SK-N-SH (cell line): ENCODE results near the gene HERC3. TPM values are rescaled to one million over a fixed set of nuclear protein-coding genes. Genes with fewer than 3 reads are reported as not detected.

ENCODE experiments used
- CTCF ChIA-PET: fragments of 300-600, 350-600 bp; formaldehyde crosslinking; extraction: SDS; loops from one replicate; lab custom pipeline; 2021; lab: Yijun Ruan, JAX
- POLR2A ChIA-PET: fragments of 350-600 bp; sonication (Branson Sonifier 250); formaldehyde crosslinking; extraction: SDS; loops from one replicate; lab custom pipeline; 2020; ENCODE audit warnings: antibody characterized with exemption, inconsistent platforms; lab: Yijun Ruan, JAX
- DNase-seq: peaks from one replicate; pipeline ENCODE4 v3.0.0; 2012
- H2AFZ ChIP-seq: fragments of 200-600 bp; sonication (generic); 2 replicates; pipeline ENCODE4 v1.8.1; 2016; ENCODE audit warnings: antibody characterized with exemption, mild to moderate bottlenecking, low read depth
- H3F3A ChIP-seq: fragments of 200-600 bp; sonication (generic); replicated peaks from 2 replicates; pipeline ENCODE3; 2016; ENCODE audit warnings: antibody characterized with exemption, mild to moderate bottlenecking; ENCODE audit not compliant: insufficient read depth
- H3K27ac ChIP-seq, 2 experiments: fragments of 200-500 bp in 1 of 2; fragments of 200-600 bp in 1 of 2; sonication (Bioruptor generic) in 1 of 2; sonication (generic), shearing (Covaris generic) in 1 of 2; 2 replicates each; pipeline versions ENCODE4 v1.5.1 to v1.6.1; 2014 to 2016; ENCODE audit warnings: low read depth in 2 of 2, inconsistent platforms in 1 of 2, low read length in 1 of 2, mild to moderate bottlenecking in 1 of 2, mixed read lengths in 1 of 2
- H3K27me3 ChIP-seq: fragments of 200-600 bp; sonication (generic), shearing (Covaris generic); 2 replicates; pipeline ENCODE4 v1.6.1; 2016; ENCODE audit warnings: mixed run types; ENCODE audit not compliant: insufficient read depth
- H3K36me3 ChIP-seq, 2 experiments: fragments of 200-500 bp in 1 of 2; fragments of 200-600 bp in 1 of 2; sonication (Bioruptor generic) in 1 of 2; sonication (generic) in 1 of 2; replicated peaks in 1 of 2; 2 replicates each; pipeline versions ENCODE3 to v1.5.1; 2014 to 2016; ENCODE audit warnings: low read length in 1 of 2, mild to moderate bottlenecking in 1 of 2; ENCODE audit not compliant: insufficient read depth in 2 of 2, control insufficient read depth in 1 of 2
- H3K4me1 ChIP-seq, 2 experiments: fragments of 200-500 bp in 1 of 2; fragments of 200-600 bp in 1 of 2; sonication (Bioruptor generic) in 1 of 2; sonication (generic), shearing (Covaris generic) in 1 of 2; 2 replicates each; pipeline versions ENCODE4 v1.5.1 to v1.6.1; 2014 to 2016; ENCODE audit warnings: low read depth in 1 of 2, low read length in 1 of 2, mixed run types in 1 of 2; ENCODE audit not compliant: insufficient read depth in 2 of 2, control insufficient read depth in 1 of 2
- H3K4me2 ChIP-seq: fragments of 200-600 bp; sonication (generic), shearing (Covaris generic); 2 replicates; pipeline ENCODE4 v1.6.1; 2017; ENCODE audit warnings: mixed run types
- H3K4me3 ChIP-seq, 2 experiments: fragments of 200-500 bp in 1 of 2; fragments of 200-600 bp in 1 of 2; sonication (Bioruptor generic) in 1 of 2; sonication (generic), shearing (Covaris generic) in 1 of 2; 2 replicates each; pipeline versions ENCODE4 v1.5.1 to v1.8.1; 2014 to 2016; ENCODE audit warnings: low read depth in 2 of 2, inconsistent platforms in 1 of 2, low read length in 1 of 2, mild to moderate bottlenecking in 1 of 2, mixed read lengths in 1 of 2, moderate library complexity in 1 of 2
- H3K79me2 ChIP-seq: fragments of 200-600 bp; sonication (generic); 2 replicates; pipeline ENCODE4 v1.8.1; 2017; ENCODE audit warnings: mild to moderate bottlenecking; ENCODE audit not compliant: insufficient read depth
- H3K9ac ChIP-seq: fragments of 200-600 bp; sonication (generic); 2 replicates; pipeline ENCODE4 v1.6.1; 2017; ENCODE audit warnings: mixed run types
- H3K9me2 ChIP-seq: fragments of 200-600 bp; sonication (generic); 2 replicates; pipeline ENCODE4 v1.6.1; 2017; ENCODE audit warnings: mixed run types
- H3K9me3 ChIP-seq: fragments of 200-600 bp; sonication (generic); 2 replicates; pipeline ENCODE4 v1.6.1; 2017; ENCODE audit warnings: mixed run types, mild to moderate bottlenecking, moderate library complexity
- H4K20me1 ChIP-seq: fragments of 200-600 bp; sonication (generic); 2 replicates; pipeline ENCODE4 v1.6.1; 2017; ENCODE audit warnings: mild to moderate bottlenecking, mixed run types; ENCODE audit not compliant: insufficient read depth
- EZH2phosphoT487 ChIP-seq: fragments of 200-600 bp; sonication (generic); IDR thresholded peaks from 2 replicates; pipeline ENCODE4 v1.6.1; 2017; ENCODE audit warnings: low read depth, mixed run types, mild to moderate bottlenecking, antibody characterized with exemption, moderate library complexity, borderline replicate concordance
- FOSL2 ChIP-seq: IDR thresholded peaks from 2 replicates; pipeline ENCODE4 v1.4.0; 2012; ENCODE audit warnings: low read depth, mild to moderate bottlenecking, moderate library complexity, borderline replicate concordance
- FOXM1 ChIP-seq: IDR thresholded peaks from 2 replicates; pipeline ENCODE4 v1.4.0; 2012; ENCODE audit warnings: low read depth, mild to moderate bottlenecking
- GABPA ChIP-seq: IDR thresholded peaks from 2 replicates; pipeline ENCODE4 v1.4.0; 2012; ENCODE audit warnings: low read depth, mild to moderate bottlenecking
- GATA2 ChIP-seq: sonication (generic); formaldehyde crosslinking; IDR thresholded peaks from 2 replicates; pipeline ENCODE4 v1.5.0; 2020; ENCODE audit warnings: mild to moderate bottlenecking, missing genetic modification reagents
- JUND ChIP-seq: IDR thresholded peaks from 2 replicates; pipeline ENCODE4 v1.4.0; 2012
- MXI1 ChIP-seq: IDR thresholded peaks from 2 replicates; pipeline ENCODE4 v1.6.1; 2012; ENCODE audit warnings: mild to moderate bottlenecking, low read depth, low read length, improper control_type of control experiment
- NFIC ChIP-seq: IDR thresholded peaks from 2 replicates; pipeline ENCODE4 v1.4.0; 2012; ENCODE audit warnings: borderline replicate concordance
- NRF1 ChIP-seq: IDR thresholded peaks from 2 replicates; pipeline ENCODE4 v1.6.1; 2012; ENCODE audit warnings: low read depth, mild to moderate bottlenecking, low read length
- PBX3 ChIP-seq: IDR thresholded peaks from 2 replicates; pipeline ENCODE4; 2012
- RAD21 ChIP-seq: IDR thresholded peaks from 2 replicates; pipeline ENCODE4 v1.6.1; 2012; ENCODE audit warnings: mild to moderate bottlenecking, low read length
- RCOR1 ChIP-seq: fragments of 150-350 bp; IDR thresholded peaks from 2 replicates; pipeline ENCODE4 v1.6.1; 2017; ENCODE audit warnings: antibody characterized with exemption, low read length
- REST ChIP-seq: IDR thresholded peaks from 2 replicates; pipeline ENCODE4 v1.6.1; 2012; ENCODE audit warnings: mild to moderate bottlenecking, low read depth, low read length, moderate library complexity
- SMC3 ChIP-seq: IDR thresholded peaks from 2 replicates; pipeline ENCODE4 v1.6.1; 2012; ENCODE audit warnings: low read depth, low read length, improper control_type of control experiment
- TCF12 ChIP-seq: IDR thresholded peaks from 2 replicates; pipeline ENCODE4 v1.4.0; 2012
- TEAD4 ChIP-seq: IDR thresholded peaks from 2 replicates; pipeline ENCODE4 v1.4.0; 2012; ENCODE audit warnings: mild to moderate bottlenecking, borderline replicate concordance; ENCODE audit not compliant: insufficient read depth
- YY1 ChIP-seq: IDR thresholded peaks from 2 replicates; pipeline ENCODE4 v1.4.0; 2012; ENCODE audit warnings: low read depth, mild to moderate bottlenecking
- WGBS: methylation state at CpG from one replicate; pipeline ENCODE4 v1.1.6; 2017; ENCODE audit warnings: low lambda C conversion rate; 5-methylcytosine and 5-hydroxymethylcytosine counted together
- polyA plus RNA-seq, 3 experiments: library from polyadenylated mRNA; depleted of rRNA; stranded (reverse); fragments of >200 nt; gene quantifications; 2 replicates each; pipeline ENCODE4 v1.2.3, GENCODE V29; 2012

HERC3 gene
- polyA plus RNA-seq, 1 of the 3 experiments (the other 2 are of a cell fraction), result 4.6 TPM

- WGBS, result 93% methylated on average over 3 of the region's 3 CpGs
- H3K4me2 ChIP-seq, result 0 out of 2 replicates have a peak overlapping the region, but pooled peaks have one; percentile 8
Observed at GRCh38 chr4:88743696-88744095, 151.4 kb downstream of the HERC3 start.

GRCh38 chr4:88744609-88745008 is 152.3 kb downstream of the HERC3 start:
- no peaks in the 10 kb centered on the region for H4K20me1 ChIP-seq
- H2AFZ ChIP-seq, result no peak overlapping the region; the same call in 1 of the 2 replicates
- no peak overlapping the region for H3K4me3 ChIP-seq
- H3K9me2 ChIP-seq, result no peaks in the 10 kb centered on the region
- H3K27ac ChIP-seq, result no peak overlapping the region; a peak in 1 of 4 replicates
- no peaks in the 10 kb centered on the region for H3F3A ChIP-seq
- H3K27me3 ChIP-seq, result no peaks in the 10 kb centered on the region
- POLR2A ChIA-PET, result no interaction called here
- H3K9ac ChIP-seq, result no peak overlapping the region
- H3K9me3 ChIP-seq, result no peaks in the 10 kb centered on the region
- no peak for TF ChIP-seq RAD21
- TF ChIP-seq YY1, result no peak
- TF ChIP-seq NFIC, result no peak
- no peak for TF ChIP-seq GATA2 (CRISPR knock-in tag)
- no peak overlapping the region for H3K4me2 ChIP-seq
- CTCF ChIA-PET, result interaction anchor here (1.1 kb wide), 1 partner anchor 72 kb away, joined by 4 read pairs; no protein-coding TSS in a partner anchor
- H3K36me3 ChIP-seq, result peaks cover 0 to 3% of the 10 kb centered on the region in 2 experiments
- no peak for DNase-seq
- H3K4me1 ChIP-seq, result no peaks in the 10 kb centered on the region; a peak in 1 of 4 replicates
- whole genome bisulfite sequencing, result 89% methylated on average over 3 of the region's 3 CpGs
- no peaks in the 10 kb centered on the region for H3K79me2 ChIP-seq

More at GRCh38 chr4:88743696-88744095, 151.4 kb downstream of the HERC3 start:
- Histone ChIP-seq H3K9me2 (no peaks in the 10 kb centered on the region), H4K20me1 (no peaks in the 10 kb centered on the region), H3K9ac (no peak overlapping the region; the same call in 1 of the 2 replicates), H3K9me3 (no peaks in the 10 kb centered on the region), H3K27ac (peak overlapping the region in 1 of 2 experiments; percentile 67; a peak in 2 of 4 replicates), H3K4me3 (no peak overlapping the region), H3K36me3 (peaks cover 0 to 3% of the 10 kb centered on the region in 2 experiments), H3K27me3 (no peaks in the 10 kb centered on the region), H3K4me1 (no peaks in the 10 kb centered on the region; a peak in 1 of 4 replicates), H3K79me2 (no peaks in the 10 kb centered on the region), H2AFZ (peak overlapping the region; percentile 54; the same call in 1 of the 2 replicates), H3F3A (no peaks in the 10 kb centered on the region)
- no peak for DNase-seq
- POLR2A ChIA-PET, result no interaction called here
- CTCF ChIA-PET, result interaction anchor here (1.0 to 2.0 kb wide), 2 partner anchors 9 to 76 kb away, joined by 4 to 7 read pairs; no protein-coding TSS in a partner anchor
- TF ChIP-seq JUND (peak; percentile 48; the same call in 1 of the 2 replicates), TCF12 (0 out of 2 replicates have a peak, but pooled peaks have one; percentile 13), FOSL2 (peak; percentile 62; the same call in 1 of the 2 replicates), RCOR1 (no peak)

GRCh38 chr4:88745175-88745574 is 152.9 kb downstream of the HERC3 start:
- no peak overlapping the region for H3K4me2 ChIP-seq
- no peak overlapping the region for H3K9ac ChIP-seq
- POLR2A ChIA-PET, result no interaction called here
- DNase-seq, result no peak
- no peaks in the 10 kb centered on the region for H3F3A ChIP-seq
- CTCF ChIA-PET, result interaction anchor here (1.1 kb wide), 1 partner anchor 72 kb away, joined by 4 read pairs; no protein-coding TSS in a partner anchor
- no peak overlapping the region for H3K27ac ChIP-seq
- no peaks in the 10 kb centered on the region for H3K27me3 ChIP-seq
- H2AFZ ChIP-seq, result no peak overlapping the region
- no peaks in the 10 kb centered on the region; a peak in 1 of 4 replicates for H3K4me1 ChIP-seq
- H3K79me2 ChIP-seq, result no peaks in the 10 kb centered on the region
- H3K9me3 ChIP-seq, result no peaks in the 10 kb centered on the region
- H4K20me1 ChIP-seq, result no peaks in the 10 kb centered on the region
- no peaks in the 10 kb centered on the region for H3K9me2 ChIP-seq
- H3K36me3 ChIP-seq, result peaks cover 0 to 3% of the 10 kb centered on the region in 2 experiments
- WGBS, result 85% methylated on average over 1 of the region's 1 CpG
- H3K4me3 ChIP-seq, result no peak overlapping the region
- TF ChIP-seq REST, result no peak
- TF ChIP-seq PBX3, result no peak
- TF ChIP-seq TEAD4, result no peak
- TF ChIP-seq RCOR1, result no peak
- TF ChIP-seq MXI1, result no peak
- no peak for TF ChIP-seq SMC3
- TF ChIP-seq NRF1, result no peak
- TF ChIP-seq EZH2phosphoT487, result no peak
- TF ChIP-seq GABPA, result no peak
- no peak for TF ChIP-seq FOXM1
